VCaP (cell line): ENCODE results near the gene CLIC2.
A peak's percentile ranks its signal among the peaks of the same experiment; 100 is the strongest.
"Not testable (repeated sequence)": the region's sequence is repeated elsewhere in the genome, so short reads cannot be mapped to it uniquely, and the experiment has no call there.

Source experiments
- H3K27ac ChIP-seq: fragments of 450-650 bp; 2 replicates; pipeline ENCODE4 v1.5.1; 2017
- TF ChIP-seq, protein P1 (sequence below): fragments of 450-650 bp; conservative IDR thresholded peaks from 2 replicates; pipeline ENCODE4 v1.5.1; 2017; ENCODE audit warnings: mild to moderate bottlenecking, moderate library complexity

Gene CLIC2

DNA sequence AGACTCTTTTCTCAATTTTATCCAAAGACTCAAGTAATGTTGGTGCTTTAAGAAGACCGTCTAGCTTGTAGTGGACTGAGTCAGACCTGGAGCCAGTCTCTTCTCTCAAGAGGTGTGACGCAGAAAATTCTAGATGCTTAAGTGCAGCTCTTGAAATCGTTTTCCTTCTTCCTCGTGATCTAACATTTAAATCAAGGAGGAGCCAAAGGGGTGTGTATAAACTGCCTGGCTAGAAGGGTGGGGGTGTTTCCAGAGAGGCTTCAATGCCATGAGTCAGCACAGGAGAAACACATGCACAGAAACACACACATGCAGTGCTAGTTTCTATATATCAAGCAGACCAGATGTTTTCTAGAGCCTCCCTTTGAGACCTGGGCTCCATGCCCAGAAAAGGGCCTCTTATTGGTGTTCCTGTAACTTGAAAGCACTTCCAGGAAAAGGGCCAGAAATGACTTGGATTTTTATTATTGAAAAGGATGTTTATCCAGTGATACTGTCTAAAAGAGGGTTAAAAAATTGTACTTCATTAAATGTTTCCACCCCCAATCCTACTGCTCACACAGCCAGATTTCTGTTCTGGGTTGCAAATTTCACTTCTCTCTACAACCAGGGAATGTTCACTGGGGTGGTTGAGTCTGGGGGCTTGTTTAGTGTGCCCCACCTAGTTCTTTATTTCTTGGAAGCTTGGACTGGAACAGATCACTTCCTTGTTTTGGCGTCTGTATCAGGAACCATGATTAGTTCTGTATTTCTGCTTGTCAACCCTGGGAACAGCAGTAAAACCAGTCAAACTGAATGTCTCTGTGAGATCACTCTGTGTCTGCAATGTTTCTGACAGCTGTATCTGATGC lies at the start of gene CLIC2:
TSS of gene CLIC2 (minus strand) at position 129 of the 851 bp plus-strand sequence. CDS start 187 bp downstream, outside the sequence.
- TF ChIP-seq, protein P1, sequence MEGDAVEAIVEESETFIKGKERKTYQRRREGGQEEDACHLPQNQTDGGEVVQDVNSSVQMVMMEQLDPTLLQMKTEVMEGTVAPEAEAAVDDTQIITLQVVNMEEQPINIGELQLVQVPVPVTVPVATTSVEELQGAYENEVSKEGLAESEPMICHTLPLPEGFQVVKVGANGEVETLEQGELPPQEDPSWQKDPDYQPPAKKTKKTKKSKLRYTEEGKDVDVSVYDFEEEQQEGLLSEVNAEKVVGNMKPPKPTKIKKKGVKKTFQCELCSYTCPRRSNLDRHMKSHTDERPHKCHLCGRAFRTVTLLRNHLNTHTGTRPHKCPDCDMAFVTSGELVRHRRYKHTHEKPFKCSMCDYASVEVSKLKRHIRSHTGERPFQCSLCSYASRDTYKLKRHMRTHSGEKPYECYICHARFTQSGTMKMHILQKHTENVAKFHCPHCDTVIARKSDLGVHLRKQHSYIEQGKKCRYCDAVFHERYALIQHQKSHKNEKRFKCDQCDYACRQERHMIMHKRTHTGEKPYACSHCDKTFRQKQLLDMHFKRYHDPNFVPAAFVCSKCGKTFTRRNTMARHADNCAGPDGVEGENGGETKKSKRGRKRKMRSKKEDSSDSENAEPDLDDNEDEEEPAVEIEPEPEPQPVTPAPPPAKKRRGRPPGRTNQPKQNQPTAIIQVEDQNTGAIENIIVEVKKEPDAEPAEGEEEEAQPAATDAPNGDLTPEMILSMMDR, result no peak
- peak within 1 kb of the TSS; percentile 36; the same call in 1 of the 2 replicates for H3K27ac ChIP-seq

DNA sequence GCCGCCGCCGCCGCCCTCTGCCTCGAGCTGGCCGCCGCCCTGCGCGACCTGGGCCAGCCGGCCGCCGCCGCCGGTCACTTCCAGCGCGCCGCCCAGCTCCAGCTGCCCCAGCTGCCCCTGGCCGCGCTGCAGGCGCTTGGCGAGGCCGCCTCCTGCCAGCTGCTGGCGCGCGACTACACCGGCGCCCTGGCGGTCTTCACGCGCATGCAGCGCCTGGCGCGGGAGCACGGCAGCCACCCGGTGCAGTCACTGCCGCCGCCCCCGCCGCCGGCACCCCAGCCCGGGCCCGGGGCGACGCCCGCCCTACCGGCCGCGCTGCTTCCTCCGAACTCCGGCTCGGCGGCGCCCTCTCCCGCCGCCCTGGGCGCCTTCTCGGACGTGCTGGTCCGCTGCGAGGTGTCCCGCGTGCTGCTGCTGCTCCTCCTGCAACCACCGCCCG lies 48.1 kb upstream of the CLIC2 start:
- H3K27ac ChIP-seq, result not testable (repeated sequence)

DNA sequence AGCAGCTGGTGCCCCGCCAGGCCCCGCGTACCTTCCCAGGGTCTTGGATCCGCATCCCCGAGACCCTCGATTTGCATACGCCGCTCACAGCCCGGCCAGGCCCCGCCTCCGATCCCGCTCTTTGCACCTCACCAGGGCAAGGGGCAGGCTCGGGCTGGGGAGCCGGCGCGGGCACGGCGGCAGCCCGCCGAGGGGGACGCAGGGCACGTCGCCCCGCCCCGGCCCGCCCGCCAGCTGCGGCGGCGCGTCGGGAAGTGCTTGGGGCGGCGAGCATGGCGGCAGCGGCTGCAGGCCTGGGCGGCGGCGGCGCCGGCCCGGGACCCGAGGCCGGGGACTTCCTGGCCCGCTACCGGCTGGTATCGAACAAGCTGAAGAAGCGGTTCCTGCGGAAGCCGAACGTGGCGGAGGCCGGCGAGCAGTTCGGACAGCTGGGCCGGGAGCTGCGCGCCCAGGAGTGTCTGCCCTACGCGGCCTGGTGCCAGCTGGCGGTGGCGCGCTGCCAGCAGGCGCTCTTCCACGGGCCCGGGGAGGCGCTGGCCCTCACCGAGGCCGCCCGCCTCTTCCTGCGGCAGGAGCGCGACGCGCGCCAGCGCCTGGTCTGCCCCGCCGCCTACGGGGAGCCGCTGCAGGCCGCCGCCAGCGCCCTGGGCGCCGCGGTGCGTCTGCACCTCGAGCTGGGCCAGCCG lies 47.6 kb upstream of the CLIC2 start, which contains the start of gene F8A2:
TSS of gene F8A2 (plus strand) at position 253 of the 686 bp plus-strand sequence. CDS start at position 273, 20 bp downstream.
- not testable (repeated sequence) for H3K27ac ChIP-seq

DNA sequence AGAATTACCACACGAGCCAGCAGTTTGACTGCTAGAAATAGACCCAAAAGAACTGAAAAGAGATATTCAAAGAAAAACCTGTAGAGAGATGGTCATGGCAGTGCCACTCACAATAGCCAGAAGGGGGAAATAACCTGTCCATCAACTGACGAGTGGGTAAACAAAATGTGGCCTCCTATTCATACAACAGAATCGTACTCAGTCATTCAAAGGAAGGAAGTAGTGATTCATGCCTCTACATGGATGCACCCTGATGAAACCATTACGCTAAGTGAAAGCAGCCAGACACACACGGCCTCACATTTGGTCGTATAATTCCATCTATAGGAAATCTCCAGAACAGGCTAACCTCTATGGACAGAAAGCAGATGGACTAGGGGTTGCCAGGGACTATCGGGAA lies 45.4 kb upstream of the CLIC2 start:
- not testable (repeated sequence) for H3K27ac ChIP-seq

DNA sequence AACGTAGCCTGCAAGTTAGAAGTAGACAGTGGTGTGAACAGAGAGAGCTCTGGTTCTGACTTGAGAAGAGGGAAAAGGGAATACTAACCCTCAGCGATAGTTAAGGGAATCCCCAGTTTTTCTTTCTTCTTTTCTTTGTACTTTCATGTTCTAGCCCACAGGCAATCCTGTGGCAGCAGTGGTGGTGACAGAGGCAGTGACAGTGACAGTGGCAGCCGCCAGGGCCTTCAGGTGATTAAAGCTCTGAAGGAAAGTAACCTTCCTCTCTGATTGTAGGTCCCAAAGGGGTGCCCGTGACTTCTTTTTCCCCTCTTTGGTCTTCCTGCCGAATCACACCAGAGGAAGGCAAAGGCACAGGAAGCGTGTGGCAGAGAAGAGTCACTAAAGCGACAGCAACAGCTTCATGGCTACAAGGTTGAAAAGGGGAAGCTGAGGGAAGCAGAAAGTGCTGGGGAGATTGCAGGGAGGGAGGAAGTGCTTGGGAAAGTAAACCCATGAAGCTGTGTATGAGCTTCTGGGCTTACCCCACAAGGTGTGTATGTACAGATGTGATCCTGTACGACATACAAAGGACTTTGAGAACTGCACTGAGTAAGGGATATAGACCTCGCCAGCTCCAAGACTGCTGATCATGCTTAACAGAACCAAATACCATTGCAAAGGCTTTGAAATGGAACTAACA lies 39.5 kb upstream of the CLIC2 start:
- not testable (repeated sequence) for H3K27ac ChIP-seq

DNA sequence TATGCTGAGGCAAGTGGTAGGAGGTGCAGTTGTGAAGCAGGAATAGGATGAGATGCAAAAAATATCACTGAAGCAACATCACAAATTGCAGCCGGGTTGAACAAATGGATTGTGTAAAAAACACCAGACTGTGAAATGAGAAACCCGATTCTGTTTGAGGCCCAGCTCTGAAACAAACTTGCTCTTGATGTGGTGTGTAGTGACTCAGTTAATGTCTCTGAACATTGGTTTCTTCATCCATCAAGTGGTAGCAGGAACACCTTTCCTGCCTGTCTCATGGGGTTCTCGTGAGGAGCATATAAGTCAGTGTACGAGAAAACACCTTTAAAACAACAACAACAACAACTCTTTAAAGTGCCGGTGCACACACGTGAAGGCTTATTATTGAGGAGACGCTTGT lies 29.3 kb upstream of the CLIC2 start:
- H3K27ac ChIP-seq, result not testable (repeated sequence)

DNA sequence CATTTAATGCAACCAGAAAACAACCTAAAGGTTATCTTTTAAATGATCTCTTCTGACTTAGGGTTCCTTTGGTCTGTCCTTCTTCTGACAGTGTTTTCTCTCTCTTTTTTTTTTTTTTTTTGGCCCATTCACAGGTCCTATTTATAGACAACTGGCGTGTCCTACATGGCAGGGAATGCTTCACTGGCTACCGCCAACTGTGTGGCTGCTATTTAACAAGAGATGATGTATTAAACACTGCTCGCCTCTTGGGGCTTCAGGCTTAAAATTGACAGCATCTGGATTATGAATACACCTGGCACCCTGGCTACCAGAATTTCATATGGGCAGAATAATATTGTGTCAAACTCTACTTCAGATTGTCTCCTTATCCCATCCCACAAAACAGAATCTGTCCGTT lies 15.0 kb upstream of the CLIC2 start:
- not testable (repeated sequence) for H3K27ac ChIP-seq

DNA sequence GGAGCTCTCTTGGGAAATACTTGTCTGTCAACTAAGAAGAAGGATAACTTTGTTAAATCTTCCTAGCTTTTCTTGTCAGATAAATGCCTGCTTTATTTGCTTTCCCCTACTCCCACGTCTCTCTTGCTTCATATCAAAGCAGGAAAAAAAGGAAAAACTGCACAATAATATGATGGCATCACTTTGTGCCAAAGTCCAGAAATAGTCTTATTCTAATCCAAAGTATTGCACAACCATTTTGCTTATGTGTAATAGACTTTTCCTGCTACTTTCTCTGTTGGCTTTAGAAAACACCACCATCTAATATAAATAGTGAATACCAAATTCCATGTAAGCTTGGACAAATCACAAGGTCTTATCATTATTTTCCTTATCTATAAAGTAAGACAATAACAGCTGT lies 11.3 kb upstream of the CLIC2 start:
- not testable (repeated sequence) for H3K27ac ChIP-seq

DNA sequence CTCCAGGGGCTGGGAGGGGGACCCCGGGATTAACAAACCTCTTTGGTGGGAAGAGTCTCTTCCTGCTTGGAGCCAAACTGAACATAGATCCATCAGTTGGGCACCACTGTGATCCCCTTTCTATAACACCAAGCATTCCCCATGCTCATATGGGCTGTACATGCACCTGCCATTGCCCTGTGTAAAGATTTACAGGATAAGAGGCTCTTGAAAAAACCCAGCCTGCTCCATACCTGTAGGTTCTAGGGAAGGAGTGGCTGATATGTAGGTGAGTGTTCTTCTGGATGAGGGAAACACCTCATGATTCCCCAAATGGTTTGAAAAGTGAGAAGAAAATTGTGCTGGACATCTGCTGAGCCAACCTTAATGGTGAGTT lies 911 bp upstream of the CLIC2 start:
- H3K27ac ChIP-seq, result peak overlapping the region; percentile 36; the same call in 1 of the 2 replicates

DNA sequence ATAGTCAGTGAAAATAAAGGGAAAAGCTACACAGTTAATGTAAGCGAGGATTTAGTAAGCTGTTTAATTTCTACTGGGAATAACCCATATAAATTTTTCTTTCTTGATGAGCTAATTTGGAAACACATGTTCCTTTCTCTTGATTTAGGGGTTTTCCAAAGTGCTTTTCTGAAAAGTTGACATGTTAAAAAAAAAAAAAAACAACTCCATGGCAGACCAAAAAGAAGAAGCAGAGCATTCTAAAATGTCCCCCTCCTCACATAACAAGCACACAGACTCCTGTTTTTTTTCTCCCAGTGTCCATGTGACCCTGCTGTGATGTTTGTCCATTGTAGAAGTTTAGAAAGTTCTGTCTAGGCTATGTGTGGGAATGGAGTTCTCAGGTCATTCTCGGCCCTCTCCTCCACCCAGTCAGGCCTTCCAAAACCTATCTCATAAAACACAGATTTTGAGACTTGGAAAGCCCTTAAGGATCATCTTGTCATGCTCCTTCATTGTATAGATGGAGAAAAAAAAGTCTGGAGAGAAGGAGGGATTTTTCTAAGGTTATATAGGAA lies 792 bp downstream of the CLIC2 start:
- TF ChIP-seq, protein P1, result no peak
- no peak overlapping the region for H3K27ac ChIP-seq

DNA sequence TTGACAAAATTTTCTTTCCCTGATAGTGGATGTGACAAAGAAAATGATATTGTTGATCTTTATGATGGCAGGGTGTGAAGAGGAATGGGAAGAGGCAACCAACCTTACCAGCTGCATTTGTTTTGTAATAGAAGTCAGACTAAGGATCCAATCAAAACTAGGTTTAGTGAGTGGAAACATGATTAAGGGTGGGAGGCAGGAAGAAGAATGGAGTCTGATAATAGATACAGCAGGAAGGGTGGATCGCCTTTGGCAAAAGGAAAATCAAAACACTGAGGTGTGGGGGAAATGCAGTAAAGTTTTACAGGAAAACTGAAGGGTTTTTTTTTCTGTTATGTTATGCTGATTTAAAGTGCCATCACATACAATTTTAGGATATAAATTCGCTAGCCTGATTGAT lies 3.4 kb downstream of the CLIC2 start:
- TF ChIP-seq, protein P1, result no peak
- no peak overlapping the region for H3K27ac ChIP-seq
